ENCODE results near the gene LARP6.
"Not testable (repeated sequence)": the region's sequence is repeated elsewhere in the genome, so short reads cannot be mapped to it uniquely, and the experiment has no call there.

LARP6 gene
- total RNA-seq: 0 to 0.27 reads per million in 2 donors

DNA sequence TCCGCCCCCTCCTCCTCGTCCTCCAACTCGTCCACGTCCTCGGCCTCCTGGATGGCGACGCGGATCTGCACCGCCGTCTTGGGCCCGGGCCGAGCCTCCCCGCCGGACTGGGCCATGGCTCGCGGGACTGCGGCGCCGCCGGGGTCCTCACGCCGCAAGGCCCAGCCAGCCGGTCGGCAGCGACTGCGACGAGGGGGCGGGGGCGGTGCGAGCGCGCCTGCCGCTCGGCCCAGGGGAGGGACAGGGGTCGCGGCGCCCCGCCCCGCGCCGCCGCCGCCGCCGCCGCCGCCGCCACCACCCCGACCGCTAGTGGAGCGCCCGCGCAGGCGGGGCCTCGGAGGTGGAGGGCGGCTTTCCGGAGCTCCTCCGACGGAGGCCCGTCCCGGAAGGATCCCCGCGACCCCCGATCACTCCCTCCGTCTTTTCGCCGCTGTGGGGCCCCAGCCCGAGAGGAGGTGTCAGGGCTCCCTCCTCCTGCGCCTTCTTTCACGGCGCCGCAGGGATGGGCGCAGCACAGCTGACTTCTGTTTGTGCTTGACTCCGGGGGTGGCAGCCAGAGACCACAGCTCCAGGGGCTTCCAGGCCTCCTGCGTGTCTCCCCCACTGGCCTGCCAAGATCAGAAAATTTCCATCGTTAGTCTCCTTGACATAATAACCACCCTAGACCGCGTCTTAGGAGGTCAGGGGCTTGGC is at the start of gene LARP6:
Gene LARP6 (minus strand): TSS at position 185 of the 693 bp plus-strand sequence. CDS start 69 bp downstream, at position 116.
- no peak for DNase-seq

DNA sequence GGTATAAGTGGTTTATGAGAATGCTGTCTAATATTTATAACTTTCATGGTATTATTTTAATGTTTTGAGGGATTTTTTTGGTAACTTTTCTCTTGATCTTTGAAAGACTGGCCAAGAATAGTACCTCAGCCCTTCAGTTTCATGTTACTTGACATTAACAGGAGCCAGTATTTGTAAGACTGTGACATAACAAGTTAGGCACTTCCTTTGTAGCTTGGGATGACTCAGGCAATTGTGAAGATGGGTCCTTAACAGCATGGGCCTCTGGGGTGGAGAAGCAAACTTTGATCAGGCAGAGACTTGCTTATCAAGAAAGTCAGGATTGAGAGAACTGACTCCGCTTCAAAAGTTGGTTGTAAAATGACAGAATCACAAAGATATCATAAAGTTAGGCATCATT is 48.1 kb upstream of the LARP6 start:
- DNase-seq: no peak

DNA sequence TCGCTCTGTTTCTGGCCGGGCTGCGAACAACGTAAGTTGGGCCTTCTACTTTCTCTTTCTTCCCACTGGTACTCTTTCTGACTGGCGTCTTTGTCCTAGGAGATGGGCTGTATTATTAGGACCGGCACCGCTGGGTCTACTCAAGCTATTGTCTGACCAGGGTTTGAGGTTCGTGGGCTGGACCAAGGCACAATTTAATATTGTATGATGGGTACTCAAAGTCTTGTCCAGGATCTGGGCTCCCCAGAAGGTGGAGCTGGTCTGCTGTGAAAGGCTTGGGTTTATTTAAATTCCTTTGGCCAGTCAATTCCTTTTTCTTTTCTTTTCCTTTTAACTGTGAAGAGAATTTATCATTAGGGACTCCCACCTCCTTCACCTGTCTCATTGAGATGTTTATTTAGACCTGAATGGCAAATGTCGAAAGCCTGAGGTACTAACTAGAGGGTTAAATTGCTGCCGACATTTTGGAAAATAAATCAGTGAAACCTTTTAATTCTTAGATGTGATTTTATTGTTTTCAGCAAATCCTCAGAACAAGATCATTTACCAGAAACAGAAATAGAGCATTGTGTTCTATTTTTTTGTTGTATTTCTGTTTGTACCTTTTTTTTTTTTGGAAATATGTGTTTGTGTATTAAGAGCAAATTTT is 39.1 kb upstream of the LARP6 start:
- DNase-seq: no peak

DNA sequence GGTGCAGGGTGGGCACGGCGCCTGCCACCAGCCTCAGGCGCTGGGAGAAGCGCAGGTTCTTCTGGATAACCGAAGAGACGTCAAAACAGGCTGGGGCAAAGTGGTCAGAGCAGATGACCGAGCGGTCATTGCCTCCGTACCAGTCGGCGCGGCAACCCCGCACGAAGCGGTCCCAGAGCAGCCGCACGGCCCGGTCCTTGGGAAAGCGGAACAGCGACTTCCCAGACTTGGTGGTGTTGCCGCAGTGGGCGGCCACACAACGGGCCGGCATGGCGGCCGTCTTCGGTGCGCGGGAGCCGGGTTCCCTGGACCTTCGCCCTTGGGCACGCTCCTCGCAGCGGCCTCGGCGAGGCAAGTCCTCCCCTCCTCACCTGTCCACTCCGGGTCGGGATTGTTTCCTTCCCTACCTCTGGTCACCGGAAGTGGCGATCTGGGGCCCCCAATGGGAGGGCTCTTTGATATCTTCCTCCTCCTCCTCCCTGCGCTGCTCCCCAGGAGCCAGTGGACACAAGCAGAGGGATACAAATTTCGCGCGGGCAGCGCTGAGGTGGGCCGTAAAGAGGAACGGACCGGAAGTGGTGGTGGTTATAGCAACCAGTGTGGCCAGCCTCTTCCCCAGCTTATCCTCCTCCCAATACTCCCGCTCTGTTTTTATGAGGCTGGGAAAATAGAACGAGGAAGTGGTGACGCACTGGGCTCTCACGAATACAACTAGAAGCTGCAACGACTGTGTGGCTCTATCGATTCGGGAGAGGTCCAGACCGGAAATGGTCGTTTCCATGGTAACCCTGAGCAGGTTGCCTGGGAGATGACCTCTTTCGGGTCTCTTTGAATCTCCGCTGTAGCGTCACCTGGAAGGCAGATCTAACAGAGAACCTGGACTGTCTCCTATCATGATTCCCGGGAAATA is 38.3 kb upstream of the LARP6 start, which contains the start of the genes LRRC49 and THAP10:
Gene LRRC49 (plus strand): TSS at position 825 of the 910 bp plus-strand sequence. CDS start 69 bp downstream, at position 894.
Gene THAP10 (minus strand): TSS at position 432 of the 910 bp plus-strand sequence. CDS start 161 bp downstream, at position 271.
- DNase-seq: peak in 1 of 5 experiments; percentile 53

DNA sequence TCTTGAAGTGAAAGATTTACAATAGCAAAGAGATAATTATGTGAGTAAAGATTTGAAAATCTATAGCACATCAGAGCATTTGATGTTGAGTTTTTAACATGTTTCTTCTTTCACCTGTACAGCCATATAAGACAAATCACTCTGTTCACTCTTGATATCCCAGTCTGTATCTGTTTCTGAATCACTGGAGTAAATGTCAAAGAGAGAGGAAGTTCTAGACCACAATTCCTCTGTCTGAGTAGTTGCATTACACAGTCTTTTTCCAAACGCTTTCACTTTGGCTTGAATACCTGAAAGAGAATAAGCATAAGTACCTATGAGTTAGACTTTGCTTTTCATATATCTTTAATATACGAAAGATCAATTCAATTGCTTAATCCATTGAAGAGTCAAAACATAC is 28.4 kb upstream of the LARP6 start:
- no peak for DNase-seq

DNA sequence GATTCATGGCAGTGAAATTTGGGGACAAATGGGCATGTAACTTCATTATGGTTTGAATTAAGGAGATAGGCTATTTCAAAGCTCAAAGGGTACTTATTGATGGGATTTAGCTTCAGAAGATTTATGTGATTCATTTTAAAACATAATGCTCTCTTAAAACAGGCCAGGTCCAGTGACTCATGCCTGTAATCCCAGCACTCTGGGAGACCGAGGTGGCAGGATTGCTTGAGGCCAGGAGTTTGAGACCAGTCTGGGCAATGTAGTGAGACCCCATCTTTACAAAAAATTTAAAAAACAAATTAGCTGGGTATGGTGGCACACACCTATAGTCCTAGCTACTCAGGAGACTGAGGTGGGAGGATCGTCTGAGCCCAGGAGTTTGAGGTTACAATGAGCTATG is 26.8 kb upstream of the LARP6 start:
- no peak for DNase-seq

DNA sequence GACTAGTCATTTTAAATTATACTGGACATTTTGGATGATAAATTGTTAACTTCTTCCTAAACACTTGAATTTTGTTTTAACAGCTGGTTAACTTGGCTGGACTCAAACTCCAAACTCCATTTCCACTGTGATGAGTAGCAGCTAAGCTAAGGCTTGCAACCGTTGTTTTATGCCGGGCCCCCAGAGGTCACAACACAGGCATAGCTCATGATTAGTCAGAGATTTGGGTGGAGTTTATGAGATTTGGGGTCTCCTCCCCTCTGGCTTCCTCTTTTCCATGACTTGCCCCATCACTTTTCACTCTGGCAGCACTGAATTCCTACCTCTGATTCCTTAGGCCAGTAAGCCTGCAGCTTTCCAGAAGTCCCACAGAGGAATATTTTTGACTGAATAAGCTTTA is 25.4 kb upstream of the LARP6 start:
- no peak for DNase-seq

DNA sequence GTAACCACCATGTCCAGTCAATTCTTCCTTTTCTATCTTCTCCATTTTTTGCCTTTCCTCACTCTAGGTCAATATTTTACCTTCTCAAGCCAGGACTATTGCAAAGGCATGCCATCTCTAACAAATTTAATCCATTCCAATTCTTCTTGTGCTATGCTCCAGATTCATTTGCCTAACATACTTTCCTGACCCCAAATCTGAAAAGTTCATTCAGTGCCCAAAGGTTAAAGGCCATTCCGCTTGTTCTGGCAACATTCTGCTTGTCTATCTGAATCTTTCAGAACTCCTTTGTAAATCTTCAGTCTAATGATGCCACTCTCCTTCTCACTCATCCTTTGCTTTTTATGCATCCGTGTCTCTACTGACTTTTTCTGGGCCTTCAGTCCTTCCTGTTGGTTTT is 22.7 kb upstream of the LARP6 start:
- no peak for DNase-seq

DNA sequence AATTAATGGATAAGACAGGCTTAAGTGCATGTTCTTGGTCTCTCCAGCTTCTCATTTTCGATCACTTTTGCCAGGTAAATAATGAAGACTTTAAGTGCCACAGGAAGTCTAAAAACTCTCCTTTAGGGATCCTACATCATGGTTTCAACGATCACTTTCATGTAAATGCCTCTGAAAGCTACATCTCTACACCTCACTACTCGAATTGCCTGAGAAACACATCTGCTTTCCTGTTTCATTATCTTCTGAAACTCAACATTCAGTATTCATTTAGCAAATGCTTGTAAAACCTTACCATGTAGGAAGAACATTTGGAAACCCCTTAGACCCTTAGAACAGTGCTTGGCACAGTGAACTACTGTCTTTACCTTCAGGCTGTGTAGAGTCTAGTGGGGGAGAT is 22.1 kb upstream of the LARP6 start:
- no peak for DNase-seq

DNA sequence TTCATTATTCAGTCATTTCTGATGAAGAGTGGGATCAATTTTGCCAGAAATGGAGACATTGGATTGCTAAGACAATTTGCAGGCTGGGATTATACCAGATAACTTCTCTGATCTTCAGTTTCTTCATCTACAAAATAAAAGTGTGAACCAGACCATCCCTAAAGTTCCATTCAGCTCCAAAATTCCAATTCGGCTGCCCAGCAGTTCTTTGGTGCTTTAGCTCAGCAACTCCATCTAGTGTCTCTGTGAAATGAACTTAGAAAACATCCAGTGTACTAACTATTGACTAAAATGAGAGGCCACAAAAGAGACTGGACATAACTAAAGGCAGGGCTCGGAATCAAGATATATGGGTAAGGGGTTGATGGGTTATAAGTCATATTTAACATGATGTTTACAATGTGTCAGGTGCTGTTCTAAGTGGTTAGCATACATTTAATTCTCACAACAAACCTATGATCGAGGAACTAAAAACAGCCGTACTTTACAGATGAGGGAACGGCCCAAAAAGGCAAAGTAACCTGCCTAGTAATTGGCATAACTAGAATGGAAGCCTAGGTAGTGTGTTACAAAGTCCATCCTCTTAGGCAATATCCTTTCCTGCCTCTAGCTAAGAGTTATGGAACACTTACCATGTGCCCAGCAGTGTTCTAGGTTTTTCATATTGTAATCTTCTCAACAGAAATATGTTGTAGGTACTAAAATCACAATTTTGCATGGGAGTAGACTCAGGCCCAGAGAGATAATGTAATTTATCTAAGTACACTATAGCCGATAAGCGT is 21.2 kb upstream of the LARP6 start:
- DNase-seq: no peak

DNA sequence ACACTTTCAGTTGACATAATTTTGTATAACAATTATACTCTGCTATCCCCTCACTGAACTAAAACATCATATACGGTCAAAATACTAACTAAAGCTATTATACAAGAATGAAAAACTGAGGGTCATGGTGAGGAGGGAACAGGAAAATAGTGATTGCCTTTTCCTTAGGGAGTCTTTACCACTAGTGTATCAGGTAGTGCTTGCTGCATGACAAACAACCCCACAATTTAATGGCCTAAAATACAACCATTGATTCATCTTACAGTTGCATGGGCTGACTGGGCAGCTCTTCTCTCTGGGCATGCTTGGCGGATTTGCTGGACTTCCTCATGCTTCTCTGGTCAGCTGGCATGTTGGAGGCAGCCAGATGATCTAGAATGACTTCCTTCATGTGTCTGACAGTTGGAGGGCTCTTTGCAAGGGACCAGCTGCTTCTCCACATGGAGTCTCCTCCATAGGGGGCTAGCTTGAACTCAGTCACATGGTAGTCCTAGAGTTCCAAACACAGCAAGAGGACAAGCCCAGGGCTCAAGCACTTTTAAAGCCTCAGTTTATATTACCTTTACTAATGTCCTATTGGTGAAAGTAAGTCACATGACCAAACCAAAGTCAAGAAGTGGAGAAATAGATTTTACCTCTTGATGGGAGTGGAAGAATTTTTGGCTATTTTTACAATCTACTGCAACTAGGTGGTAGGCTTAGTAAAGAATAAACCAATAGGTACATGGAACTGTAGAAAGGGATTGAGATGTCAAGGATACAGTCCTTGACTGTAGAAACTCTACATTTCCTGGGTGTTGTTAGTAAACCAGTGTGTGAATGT is 19.5 kb upstream of the LARP6 start:
- DNase-seq: no peak

DNA sequence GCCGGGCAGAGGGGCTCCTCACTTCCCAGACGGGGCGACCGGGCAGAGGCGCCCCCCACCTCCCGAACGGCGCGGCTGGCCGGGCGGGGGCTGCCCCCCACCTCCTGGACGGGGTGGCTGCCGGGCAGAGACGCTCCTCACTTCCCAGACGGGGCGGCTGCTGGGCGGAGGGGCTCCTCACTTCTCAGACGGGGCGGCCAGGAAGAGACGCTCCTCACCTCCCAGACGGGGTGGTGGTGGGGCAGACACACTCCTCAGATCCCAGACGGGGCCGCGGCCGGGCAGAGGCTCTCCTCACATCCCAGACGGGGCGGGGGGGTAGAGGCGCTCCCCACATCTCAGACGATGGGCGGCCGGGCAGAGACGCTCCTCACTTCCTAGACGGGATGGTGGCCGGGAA is 17.5 kb upstream of the LARP6 start:
- not testable (repeated sequence) for DNase-seq

DNA sequence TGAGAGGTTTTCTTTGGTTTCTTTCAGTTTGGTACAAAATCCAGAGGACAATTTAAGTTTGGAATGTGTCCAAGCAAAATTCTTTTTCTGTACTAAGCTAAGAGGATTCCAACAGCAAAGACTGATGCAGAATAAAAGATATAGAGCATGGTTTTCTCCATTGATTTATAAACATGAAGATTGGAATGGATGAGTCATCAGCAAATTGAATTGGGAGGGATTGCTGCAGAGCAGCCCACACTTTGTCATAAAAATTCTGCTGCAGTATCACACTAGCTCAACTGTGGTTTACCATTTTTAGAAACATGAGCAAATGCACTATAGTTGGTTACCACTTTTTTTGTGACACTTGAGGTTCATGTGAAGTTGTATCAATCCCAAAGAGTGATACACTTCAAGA is 16.1 kb upstream of the LARP6 start:
- no peak for DNase-seq

DNA sequence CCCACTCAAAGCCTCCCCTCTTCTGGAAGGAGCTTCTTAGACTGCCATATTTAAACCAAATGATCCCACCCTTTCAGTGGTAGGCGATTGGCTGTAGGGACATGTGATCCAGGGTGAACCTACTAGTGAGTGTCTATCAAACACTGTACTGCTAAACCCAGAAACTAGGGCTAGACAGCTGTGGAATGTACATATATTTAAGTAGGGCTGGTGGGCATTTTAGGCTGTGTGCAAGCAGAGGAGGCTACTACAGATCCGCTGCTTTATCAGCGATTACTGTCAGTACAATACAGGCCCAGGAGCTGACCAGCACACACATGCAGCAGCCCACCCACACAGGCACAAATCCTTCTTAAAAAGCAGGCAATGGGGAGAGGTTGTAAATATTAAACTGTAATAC is 15.4 kb upstream of the LARP6 start:
- no peak for DNase-seq

DNA sequence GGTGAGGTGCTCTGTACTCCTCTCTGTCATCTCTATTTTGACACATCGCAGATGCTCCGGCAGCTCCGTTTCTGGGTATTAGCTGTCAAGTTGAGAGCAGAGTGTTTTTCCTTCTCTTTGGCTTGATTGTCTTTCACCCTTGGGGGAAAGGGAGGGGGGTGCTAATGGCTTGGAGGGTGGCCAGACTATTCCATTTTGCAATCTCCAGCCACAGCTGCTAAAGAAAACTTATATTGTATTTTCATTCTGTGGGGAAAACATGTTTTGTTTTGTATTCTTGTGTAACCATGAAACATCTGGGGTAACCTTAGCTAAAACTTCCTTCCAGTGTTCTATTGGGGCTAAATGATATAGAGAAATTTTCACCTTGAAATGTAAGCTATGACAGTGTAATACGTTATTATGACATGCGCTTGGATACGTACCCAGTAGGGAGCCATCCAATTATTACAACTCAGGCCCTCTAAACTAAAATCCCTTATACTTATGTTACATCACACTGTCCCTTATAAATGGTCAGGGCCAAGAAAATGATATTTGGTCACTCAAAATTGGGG is 14.0 kb upstream of the LARP6 start:
- no peak for DNase-seq

DNA sequence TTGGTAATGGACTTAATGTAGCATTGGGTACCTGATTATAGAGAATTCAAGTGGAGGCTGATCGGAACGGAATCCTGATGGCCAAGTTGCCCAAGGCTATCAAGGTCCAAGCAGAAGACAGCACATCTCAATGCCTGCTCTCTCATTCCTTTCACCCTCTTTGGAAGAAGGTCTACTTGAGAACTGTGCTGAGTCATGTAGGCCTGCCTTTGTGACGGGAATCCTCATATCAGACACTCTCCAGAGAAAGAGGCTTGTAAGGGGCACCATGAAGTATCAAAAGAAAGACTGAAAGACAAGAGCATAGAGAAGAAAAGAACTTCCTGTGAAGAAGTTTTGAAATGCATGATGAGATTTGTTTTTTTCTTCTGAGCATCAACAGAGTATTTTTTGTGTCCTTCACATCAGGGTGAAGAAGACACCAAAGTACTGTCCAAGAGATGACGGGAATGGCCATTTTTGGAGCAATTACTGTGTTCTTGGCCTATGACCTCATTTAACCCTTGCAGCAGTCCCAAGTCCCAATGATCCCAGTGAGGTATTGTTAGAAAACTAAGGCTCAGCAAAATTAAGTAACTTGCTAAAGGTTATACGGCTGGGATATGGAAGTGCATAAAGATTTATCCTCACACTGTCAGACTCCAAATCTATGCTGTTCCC is 13.2 kb upstream of the LARP6 start:
- no peak for DNase-seq

DNA sequence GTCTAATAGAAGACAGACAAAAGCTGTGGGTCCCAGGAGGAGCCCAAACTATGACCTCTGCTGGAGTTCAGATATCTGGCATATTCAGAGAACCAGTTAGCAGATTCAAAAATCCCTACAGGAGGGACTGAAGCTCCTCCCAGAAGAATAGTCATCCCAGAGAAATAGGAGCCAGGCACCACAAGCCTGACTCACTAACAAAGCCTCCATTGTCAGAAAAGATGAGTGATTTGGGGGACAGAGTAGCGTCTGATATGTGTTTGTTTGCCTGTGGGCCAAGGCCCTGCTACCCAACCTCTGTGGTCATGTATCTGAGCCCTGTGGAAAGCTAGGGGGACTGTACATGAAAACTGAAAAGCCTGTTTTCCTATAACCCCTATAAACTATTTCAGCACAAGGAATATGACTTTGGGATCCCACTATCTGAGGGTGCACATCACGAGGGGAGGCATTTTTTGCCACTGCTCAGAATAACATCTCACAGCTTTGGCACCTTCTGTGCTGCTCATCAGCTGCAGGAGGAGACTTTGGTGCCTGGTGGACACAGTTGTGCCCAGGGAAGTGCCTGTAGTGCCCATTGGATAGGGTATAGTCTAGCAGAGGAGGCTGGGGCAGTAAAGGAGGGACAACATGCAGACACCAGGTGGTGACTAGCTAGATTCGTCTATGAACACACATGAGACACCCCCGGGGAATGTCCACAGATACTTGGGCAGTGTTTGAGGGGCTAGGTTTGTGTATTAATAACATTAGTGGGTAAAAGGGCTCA is 9.7 kb upstream of the LARP6 start:
- no peak for DNase-seq

DNA sequence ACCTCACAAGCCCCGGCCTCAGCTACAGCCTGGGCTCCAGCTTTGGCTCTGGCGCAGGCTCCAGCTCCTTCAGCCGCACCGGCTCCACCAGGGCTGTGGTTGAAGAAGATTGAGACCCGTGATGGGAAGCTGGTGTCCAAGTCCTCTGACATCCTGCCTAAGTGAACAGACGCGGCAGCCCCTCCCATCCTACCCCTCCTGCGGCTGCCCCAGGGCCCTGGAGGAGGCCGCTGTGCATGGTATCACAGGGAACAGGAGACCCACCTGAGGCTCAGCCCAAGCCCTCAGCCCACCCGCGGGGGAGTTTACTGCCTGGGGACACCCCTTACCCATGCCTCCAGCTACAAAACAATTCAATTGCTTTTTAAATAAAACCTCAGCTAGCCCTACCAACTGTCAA is 6.0 kb upstream of the LARP6 start:
- no peak for DNase-seq

DNA sequence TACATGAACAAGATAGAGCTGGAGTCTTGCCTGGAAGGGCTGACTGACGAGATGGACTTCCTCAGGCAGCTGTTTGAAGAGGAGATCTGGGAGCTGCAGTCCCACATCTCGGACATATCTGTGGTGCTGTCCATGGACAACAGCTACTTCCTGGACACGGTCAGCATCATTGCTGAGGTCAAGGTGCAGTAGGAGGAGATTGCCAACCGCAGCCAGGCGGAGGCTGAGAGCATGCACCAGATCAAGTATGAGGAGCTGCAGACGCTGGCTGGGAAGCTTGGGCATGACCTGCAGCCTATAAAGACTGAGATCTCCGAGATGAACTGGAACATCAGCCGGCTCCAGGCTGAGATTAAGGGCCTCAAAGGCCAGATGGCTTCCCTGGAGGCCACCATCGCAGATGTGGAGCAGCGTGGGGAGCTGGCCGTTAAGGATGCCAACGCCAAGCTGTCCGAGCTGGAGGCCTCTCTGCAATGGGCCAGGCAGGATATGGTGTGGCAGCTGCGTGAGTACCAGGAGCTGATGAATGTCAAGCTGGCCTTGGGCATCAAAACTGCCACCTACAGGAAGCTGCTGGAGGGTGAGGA is 5.5 kb upstream of the LARP6 start:
- no peak for DNase-seq
